GM12872 (cell line): ENCODE data around the gene PNMA6F.

Source experiments
- TF ChIP-seq, protein P1 (sequence below): IDR thresholded peaks from 3 replicates; pipeline ENCODE4 v1.5.1; 2011; ENCODE audit warnings: low read depth, mild to moderate bottlenecking, low read length, moderate library complexity; ENCODE audit not compliant: insufficient read depth

Gene PNMA6F

DNA sequence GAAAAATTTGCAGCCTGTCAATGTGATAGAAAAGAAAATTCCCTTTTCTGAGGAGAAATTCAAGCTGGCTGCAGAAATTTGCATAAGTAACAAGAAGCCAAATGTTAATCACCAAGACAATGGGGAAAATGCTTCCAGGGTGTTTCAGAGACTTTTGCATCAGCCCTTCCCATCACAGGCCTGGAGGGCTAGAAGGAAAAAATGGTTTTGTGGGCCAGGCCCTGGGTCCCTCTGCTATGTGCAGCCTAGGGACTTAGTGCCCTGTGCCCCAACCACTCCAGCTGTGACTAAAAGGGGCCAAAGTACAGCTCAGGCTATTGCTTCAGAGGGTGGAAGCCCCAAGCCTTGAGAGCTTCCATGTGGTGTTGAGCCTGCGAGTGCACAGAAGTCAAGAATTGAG lies 36.3 kb upstream of the PNMA6F start:
- TF ChIP-seq, protein P1, sequence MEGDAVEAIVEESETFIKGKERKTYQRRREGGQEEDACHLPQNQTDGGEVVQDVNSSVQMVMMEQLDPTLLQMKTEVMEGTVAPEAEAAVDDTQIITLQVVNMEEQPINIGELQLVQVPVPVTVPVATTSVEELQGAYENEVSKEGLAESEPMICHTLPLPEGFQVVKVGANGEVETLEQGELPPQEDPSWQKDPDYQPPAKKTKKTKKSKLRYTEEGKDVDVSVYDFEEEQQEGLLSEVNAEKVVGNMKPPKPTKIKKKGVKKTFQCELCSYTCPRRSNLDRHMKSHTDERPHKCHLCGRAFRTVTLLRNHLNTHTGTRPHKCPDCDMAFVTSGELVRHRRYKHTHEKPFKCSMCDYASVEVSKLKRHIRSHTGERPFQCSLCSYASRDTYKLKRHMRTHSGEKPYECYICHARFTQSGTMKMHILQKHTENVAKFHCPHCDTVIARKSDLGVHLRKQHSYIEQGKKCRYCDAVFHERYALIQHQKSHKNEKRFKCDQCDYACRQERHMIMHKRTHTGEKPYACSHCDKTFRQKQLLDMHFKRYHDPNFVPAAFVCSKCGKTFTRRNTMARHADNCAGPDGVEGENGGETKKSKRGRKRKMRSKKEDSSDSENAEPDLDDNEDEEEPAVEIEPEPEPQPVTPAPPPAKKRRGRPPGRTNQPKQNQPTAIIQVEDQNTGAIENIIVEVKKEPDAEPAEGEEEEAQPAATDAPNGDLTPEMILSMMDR: no peak

DNA sequence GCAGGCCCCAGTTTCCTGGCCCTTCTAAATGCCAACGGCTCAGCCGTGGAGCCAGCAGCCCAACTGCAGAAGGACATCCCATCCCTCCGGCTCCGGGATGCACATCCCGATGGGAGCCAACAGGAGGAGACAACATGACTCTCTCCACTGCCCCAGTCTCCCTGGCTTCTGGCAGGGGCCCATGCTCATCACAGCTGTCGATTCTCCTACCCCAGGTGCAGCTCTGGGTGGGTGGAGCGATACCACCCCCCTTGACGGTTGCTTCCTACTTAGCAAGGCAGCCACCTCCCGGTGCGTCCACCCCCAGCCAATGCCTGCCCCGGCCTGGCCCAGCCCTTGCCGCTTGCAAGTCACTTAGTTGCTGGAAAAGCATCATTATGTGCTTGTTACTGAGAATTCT lies 31.8 kb upstream of the PNMA6F start:
- TF ChIP-seq, protein P1: no peak

- TF ChIP-seq, protein P1: no peak
These were observed 31.3 kb upstream of the PNMA6F start for GRCh38 chrX:153352858-153353257.

DNA sequence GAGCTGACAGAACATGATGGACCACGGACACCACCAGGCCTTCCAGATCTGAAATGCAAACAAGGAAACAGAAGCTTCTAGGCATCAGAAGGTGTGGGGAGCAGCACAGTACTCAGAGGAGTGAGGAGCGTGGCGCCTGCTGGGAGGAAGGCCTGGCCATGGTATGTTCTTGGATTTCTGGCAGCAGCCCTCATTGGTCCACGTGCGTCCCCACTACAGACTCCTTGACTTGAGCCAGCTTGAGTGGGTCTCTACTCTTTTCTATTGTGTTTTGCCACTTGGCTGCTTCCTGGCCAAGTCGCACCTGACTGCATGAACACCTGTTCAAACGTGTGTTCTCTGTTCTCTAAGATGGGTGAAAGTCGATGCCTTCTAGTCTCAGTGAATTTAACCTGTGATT lies 30.4 kb upstream of the PNMA6F start:
- TF ChIP-seq, protein P1: no peak

- TF ChIP-seq, protein P1: no peak
These were observed 28.4 kb upstream of the PNMA6F start for GRCh38 chrX:153349952-153350351.

GRCh38 chrX:153348421-153348820 lies 26.9 kb upstream of the PNMA6F start:
- TF ChIP-seq, protein P1: no peak

GRCh38 chrX:153347530-153347929 lies 26.0 kb upstream of the PNMA6F start:
- TF ChIP-seq, protein P1: no peak

GRCh38 chrX:153343674-153344073 lies 22.1 kb upstream of the PNMA6F start:
- TF ChIP-seq, protein P1: no peak
